A549 (cell line): ENCODE measurements around the gene DDIT4. TPM values are rescaled to one million over a fixed set of nuclear protein-coding genes. Genes with fewer than 3 reads are reported as not detected.

ENCODE experiments used
- ATAC-seq, 2 experiments: fragments of 200-7000 bp in 1 of 2; fragments of >200 bp in 1 of 2; cut with Nextera tagmentation in 1 of 2; cut with Tn5 transposase in 1 of 2; 3 replicates each; pipeline versions ENCODE4 v1.8.0 to v1.9.1; 2018 to 2020; ENCODE audit warnings: mild to moderate bottlenecking in 1 of 2, moderate library complexity in 1 of 2
- CTCF ChIA-PET: fragments of 300-600 bp; sonication (Branson Sonifier 250); formaldehyde crosslinking; extraction: SDS; loops from one replicate; lab custom pipeline; 2021; ENCODE audit warnings: antibody characterized with exemption, inconsistent platforms; lab: Yijun Ruan, JAX
- POLR2A ChIA-PET: fragments of 350-600 bp; formaldehyde crosslinking; extraction: SDS; loops from one replicate; lab custom pipeline; 2021; ENCODE audit warnings: antibody characterized with exemption, inconsistent platforms; lab: Yijun Ruan, JAX
- DNase-seq, 2 experiments: peaks; one replicate each; pipeline versions ENCODE4 v3.0.0 to v3.0.0-alpha.2; 2011 to 2016; ENCODE audit warnings: low read depth in 1 of 2, low spot score in 1 of 2
- FAIRE-seq: peaks from 2 replicates; lab custom pipeline; 2011; peaks lifted over from hg19 to GRCh38; lab: Jason Lieb, UNC
- H3K27ac ChIP-seq, 2 experiments: fragments of >200 bp; sonication (Bioruptor Twin); formaldehyde crosslinking; 3 replicates each; pipeline ENCODE4 v1.5.1; 2016 to 2017
- H3K4me1 ChIP-seq: fragments of >200 bp; sonication (Bioruptor Twin); formaldehyde crosslinking; 3 replicates; pipeline ENCODE4 v1.6.1; 2016
- H3K4me2 ChIP-seq: fragments of >200 bp; sonication (Bioruptor Twin); formaldehyde crosslinking; 3 replicates; pipeline ENCODE4 v1.6.1; 2016
- H3K4me3 ChIP-seq: fragments of >200 bp; sonication (Bioruptor Twin); formaldehyde crosslinking; 3 replicates; pipeline ENCODE4 v1.5.1; 2016
- H3K9me3 ChIP-seq: fragments of >200 bp; sonication (Bioruptor Twin); formaldehyde crosslinking; 3 replicates; pipeline ENCODE4 v1.6.1; 2016
- CBX2 ChIP-seq: fragments of 200-600 bp; sonication (generic); IDR thresholded peaks from 2 replicates; pipeline ENCODE4 v1.6.1; 2016; ENCODE audit warnings: low read depth, mild to moderate bottlenecking, borderline replicate concordance
- CHD4 ChIP-seq: fragments of 200-600 bp; sonication (generic); IDR thresholded peaks from 2 replicates; pipeline ENCODE4 v1.6.1; 2016; ENCODE audit warnings: antibody characterized with exemption, mild to moderate bottlenecking, borderline replicate concordance
- EP300 ChIP-seq, 2 experiments: fragments of >200 bp; sonication (Bioruptor Twin); formaldehyde crosslinking; IDR thresholded peaks; 2 replicates in 1 of 2; 3 replicates in 1 of 2; pipeline ENCODE4 v1.6.1; 2016 to 2017
- HDAC2 ChIP-seq: fragments of 200-600 bp; sonication (generic); IDR thresholded peaks from 2 replicates; pipeline ENCODE4 v1.6.1; 2016
- JUN ChIP-seq, 2 experiments: fragments of >200 bp; sonication (Bioruptor Twin); formaldehyde crosslinking; IDR thresholded peaks; 2 replicates in 1 of 2; 3 replicates in 1 of 2; pipeline ENCODE4 v1.6.1; 2016 to 2017
- JUNB ChIP-seq: fragments of >200 bp; sonication (Bioruptor Twin); formaldehyde crosslinking; IDR thresholded peaks from 2 replicates; pipeline ENCODE4 v1.6.1; 2016
- KDM1A ChIP-seq: fragments of 200-600 bp; sonication (generic); IDR thresholded peaks from 2 replicates; pipeline ENCODE4 v1.6.1; 2016; ENCODE audit warnings: low read depth, mild to moderate bottlenecking
- NFE2L2 ChIP-seq: fragments of 150-350 bp; conservative IDR thresholded peaks from 2 replicates; pipeline ENCODE4 v1.6.1; 2014; ENCODE audit warnings: low read length
- NPAS2 ChIP-seq: fragments of 250-450 bp; sonication (Bioruptor Pico); IDR thresholded peaks from 2 replicates; pipeline ENCODE4 v1.8.0; 2022; ENCODE audit warnings: mild to moderate bottlenecking, moderate library complexity, borderline replicate concordance
- RAD21 ChIP-seq, 2 experiments: fragments of >200 bp in 1 of 2; sonication (Bioruptor Twin) in 1 of 2; formaldehyde crosslinking in 1 of 2; IDR thresholded peaks in 1 of 2; conservative IDR thresholded peaks in 1 of 2; 2 replicates in 1 of 2; 3 replicates in 1 of 2; pipeline ENCODE4 v1.6.1; 2012 to 2018; ENCODE audit warnings: inconsistent platforms in 1 of 2
- RNF2 ChIP-seq: fragments of 200-600 bp; sonication (generic); IDR thresholded peaks from 2 replicates; pipeline ENCODE4 v1.6.1; 2016; ENCODE audit warnings: low read depth, mild to moderate bottlenecking, antibody characterized with exemption, moderate library complexity, borderline replicate concordance
- SMC3 ChIP-seq: fragments of >200 bp; sonication (Bioruptor Twin); formaldehyde crosslinking; IDR thresholded peaks from 3 replicates; pipeline ENCODE4 v1.6.1; 2018; ENCODE audit warnings: inconsistent platforms
- ZC3H11A ChIP-seq: fragments of 450-650 bp; IDR thresholded peaks from 2 replicates; pipeline ENCODE4 v1.6.1; 2014; ENCODE audit warnings: antibody characterized with exemption, mild to moderate bottlenecking
- WGBS: methylation state at CpG from one replicate; pipeline ENCODE4 v1.1.6; 2017; ENCODE audit errors: missing lambda C conversion rate; 5-methylcytosine and 5-hydroxymethylcytosine counted together
- polyA plus RNA-seq, 4 experiments: library from polyadenylated mRNA; depleted of rRNA in 3 of 4; stranded (reverse); fragments of >200 nt; fragmentation: RNase III in 1 of 4; extraction: RNeasy Plus Mini Kit Qiagen cat#74134 plus additional on column Dnase treatment in 1 of 4; gene quantifications; 2 replicates in 3 of 4; 3 replicates in 1 of 4; pipeline ENCODE4 v1.2.3, GENCODE V29; 2011 to 2017
- TF ChIP-seq, protein P1 (sequence below): fragments of >200 bp; sonication (Bioruptor Twin); formaldehyde crosslinking; IDR thresholded peaks from 3 replicates; pipeline ENCODE4 v1.5.1; 2016
- TF ChIP-seq, protein P2 (sequence below): IDR thresholded peaks from 2 replicates; pipeline ENCODE4 v1.6.1; 2012
- TF ChIP-seq, protein P3 (sequence below): fragments of 250-450 bp; sonication (Bioruptor Pico); IDR thresholded peaks from 2 replicates; pipeline ENCODE4 v1.5.0; 2021; ENCODE audit warnings: mild to moderate bottlenecking, moderate library complexity, borderline replicate concordance

The DDIT4 gene
- polyA plus RNA-seq, 2 of the 4 experiments (the other 2 are of a cell fraction), result 239 to 392 TPM

DNA sequence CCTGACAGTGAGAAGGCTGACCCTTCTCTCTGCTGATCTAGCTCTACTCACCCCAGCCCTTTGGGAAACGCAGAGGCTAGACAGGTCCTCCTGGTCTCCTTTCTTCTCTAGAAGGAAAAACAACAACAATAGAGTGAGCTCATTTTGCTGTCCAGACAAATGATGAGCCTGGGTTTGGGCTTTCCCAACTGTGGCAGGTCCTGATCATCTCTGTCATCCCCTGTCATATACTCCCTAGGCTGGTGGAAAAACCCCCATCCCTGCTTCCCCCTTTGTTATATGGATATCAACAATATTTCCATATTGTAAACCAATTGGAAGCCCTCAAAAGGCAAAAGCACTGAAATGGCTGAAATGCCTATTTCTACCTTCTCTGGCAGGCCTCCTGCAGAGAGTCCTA, 9.2 kb upstream of the DDIT4 start:
- TF ChIP-seq, protein P1, sequence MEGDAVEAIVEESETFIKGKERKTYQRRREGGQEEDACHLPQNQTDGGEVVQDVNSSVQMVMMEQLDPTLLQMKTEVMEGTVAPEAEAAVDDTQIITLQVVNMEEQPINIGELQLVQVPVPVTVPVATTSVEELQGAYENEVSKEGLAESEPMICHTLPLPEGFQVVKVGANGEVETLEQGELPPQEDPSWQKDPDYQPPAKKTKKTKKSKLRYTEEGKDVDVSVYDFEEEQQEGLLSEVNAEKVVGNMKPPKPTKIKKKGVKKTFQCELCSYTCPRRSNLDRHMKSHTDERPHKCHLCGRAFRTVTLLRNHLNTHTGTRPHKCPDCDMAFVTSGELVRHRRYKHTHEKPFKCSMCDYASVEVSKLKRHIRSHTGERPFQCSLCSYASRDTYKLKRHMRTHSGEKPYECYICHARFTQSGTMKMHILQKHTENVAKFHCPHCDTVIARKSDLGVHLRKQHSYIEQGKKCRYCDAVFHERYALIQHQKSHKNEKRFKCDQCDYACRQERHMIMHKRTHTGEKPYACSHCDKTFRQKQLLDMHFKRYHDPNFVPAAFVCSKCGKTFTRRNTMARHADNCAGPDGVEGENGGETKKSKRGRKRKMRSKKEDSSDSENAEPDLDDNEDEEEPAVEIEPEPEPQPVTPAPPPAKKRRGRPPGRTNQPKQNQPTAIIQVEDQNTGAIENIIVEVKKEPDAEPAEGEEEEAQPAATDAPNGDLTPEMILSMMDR, result no peak
- ATAC-seq, result no peak
- no peak for FAIRE-seq
- Histone ChIP-seq H3K27ac (peak overlapping the region; percentile 99 to 100), H3K9me3 (no peaks in the 10 kb centered on the region), H3K4me3 (no peak overlapping the region), H3K4me2 (peak overlapping the region; percentile 37; the same call in 1 of the 3 replicates), H3K4me1 (peaks cover 61% of the 10 kb centered on the region)
- 89% methylated on average over 1 of the region's 1 CpG for WGBS
- POLR2A ChIA-PET, result interaction anchor here (1.1 to 3.0 kb wide), 4 partner anchors 8 to 57 kb away, joined by 4 to 36 read pairs (median 6); partner anchors contain the start of gene DDIT4
- DNase-seq, result no peak
- CTCF ChIA-PET, result interaction anchor here (0.7 to 1.8 kb wide), 9 partner anchors 8 to 950 kb away, joined by 3 to 6 read pairs (median 3); no protein-coding TSS in a partner anchor

DNA sequence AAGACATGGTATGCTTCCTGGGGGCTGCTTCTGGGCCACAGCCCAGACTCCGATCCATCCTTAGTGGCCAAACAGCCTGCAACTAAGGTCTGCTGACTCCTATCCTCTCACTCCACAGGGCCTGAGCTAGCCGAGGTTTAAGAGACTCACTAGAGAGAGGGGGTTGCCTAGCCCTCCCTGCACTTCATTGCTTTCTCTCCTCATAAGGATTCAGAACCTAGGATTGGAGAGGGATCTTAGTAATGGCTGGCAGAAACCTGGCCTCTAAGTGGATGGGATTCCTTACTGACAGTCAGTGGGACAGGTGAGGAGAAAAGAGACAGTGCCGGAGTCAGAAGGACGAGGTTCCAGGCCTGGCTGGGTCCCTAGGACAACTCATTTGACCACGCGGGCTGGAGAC, 8.2 kb upstream of the DDIT4 start:
- FAIRE-seq (no peak), ATAC-seq (no peak), DNase-seq (no peak)
- WGBS, result 86% methylated on average over 6 of the region's 6 CpGs
- TF ChIP-seq NFE2L2 (no peak), RNF2 (no peak), EP300 (IDR thresholded peaks at IDR 0.05) (no peak), RAD21 (conservative IDR thresholded peaks at IDR 0.05 in 1 of 2, IDR thresholded peaks at IDR 0.05 in 1 of 2) (no peak)
- TF ChIP-seq, protein P2, sequence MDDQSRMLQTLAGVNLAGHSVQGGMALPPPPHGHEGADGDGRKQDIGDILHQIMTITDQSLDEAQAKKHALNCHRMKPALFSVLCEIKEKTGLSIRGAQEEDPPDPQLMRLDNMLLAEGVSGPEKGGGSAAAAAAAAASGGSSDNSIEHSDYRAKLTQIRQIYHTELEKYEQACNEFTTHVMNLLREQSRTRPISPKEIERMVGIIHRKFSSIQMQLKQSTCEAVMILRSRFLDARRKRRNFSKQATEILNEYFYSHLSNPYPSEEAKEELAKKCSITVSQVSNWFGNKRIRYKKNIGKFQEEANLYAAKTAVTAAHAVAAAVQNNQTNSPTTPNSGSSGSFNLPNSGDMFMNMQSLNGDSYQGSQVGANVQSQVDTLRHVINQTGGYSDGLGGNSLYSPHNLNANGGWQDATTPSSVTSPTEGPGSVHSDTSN, result no peak
- Histone ChIP-seq H3K27ac (peak overlapping the region; percentile 99 to 100), H3K9me3 (no peaks in the 10 kb centered on the region), H3K4me1 (peaks cover 58% of the 10 kb centered on the region), H3K4me2 (no peak overlapping the region), H3K4me3 (no peak overlapping the region)
- CTCF ChIA-PET, result interaction anchor here (1.1 to 1.7 kb wide), 2 partner anchors 9 to 951 kb away, joined by 3 to 8 read pairs; no protein-coding TSS in a partner anchor
- POLR2A ChIA-PET, result interaction anchor here (3.0 kb wide), 1 partner anchor 7 kb away, joined by 36 read pairs; the partner anchor contains the start of gene DDIT4

DNA sequence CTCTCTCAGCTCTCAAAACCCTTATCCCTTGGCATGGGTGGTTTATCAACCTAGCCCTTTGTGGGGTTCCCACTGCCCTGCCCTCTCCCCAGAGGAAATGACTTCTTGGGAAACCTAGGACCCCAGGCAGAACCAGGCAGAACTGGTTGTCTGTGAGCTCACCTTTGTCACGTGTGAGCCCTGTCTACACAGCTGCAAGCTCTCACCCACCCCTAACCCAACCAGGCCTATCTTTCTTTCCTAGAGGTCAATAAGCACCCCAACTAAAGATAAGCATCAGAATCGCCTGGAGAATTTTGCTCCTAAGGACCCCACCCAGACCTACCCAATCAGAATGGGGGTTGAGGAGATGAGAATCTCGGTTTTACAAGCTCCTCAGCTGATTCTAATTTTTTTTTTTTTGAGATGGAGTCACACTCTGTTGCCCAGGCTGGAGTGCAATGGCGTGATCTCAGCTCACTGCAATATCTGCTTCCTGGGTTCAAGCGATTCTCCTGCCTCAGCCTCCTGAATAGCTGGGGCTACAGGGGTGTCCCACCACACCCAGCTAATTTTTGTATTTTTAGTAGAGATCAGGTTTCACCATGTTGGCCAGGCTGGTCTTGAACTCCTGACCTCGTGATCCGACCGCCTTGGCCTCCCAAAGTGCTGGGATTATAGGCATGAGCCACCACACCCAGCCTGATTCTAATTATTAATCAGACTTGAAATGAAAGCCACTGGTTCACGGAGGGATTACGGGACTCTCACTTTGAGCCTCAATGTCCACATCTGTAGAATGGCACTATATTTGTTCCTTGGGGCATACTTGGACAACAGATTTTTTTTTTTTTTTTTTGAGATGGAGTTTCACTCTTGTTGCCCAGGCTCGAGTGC, 7.5 kb upstream of the DDIT4 start:
- POLR2A ChIA-PET, result interaction anchor here (3.0 kb wide), 1 partner anchor 7 kb away, joined by 36 read pairs; the partner anchor contains the start of gene DDIT4

DNA sequence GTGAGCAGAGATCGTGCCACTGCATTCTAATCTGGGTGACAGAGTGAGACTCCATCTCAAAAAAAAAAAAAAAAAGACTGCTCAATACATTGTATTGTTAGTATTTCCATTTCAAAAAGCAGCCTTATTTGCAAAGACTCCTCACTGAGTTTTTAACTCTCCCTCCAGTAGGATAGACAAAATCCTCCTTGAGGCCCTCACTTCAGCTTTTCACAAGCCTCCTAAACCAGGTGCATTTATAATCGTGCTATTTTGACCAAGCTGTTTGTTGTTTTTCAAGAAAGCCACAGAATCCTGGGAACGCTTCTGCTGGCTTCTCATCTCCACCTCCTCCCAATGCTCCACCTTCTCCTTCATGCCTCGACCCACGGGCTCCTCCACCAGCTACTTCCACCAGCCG, 6.3 kb upstream of the DDIT4 start:
- 80% methylated on average over 6 of the region's 6 CpGs for WGBS
- no peak for ATAC-seq
- POLR2A ChIA-PET, result no interaction called here
- H3K27ac ChIP-seq, result peak overlapping the region; percentile 97 to 100; a peak in 5 of 6 replicates
- DNase-seq, result no peak
- no peak overlapping the region for H3K4me2 ChIP-seq
- no peaks in the 10 kb centered on the region for H3K9me3 ChIP-seq
- peaks cover 62% of the 10 kb centered on the region for H3K4me1 ChIP-seq
- CTCF ChIA-PET, result interaction anchor here (0.7 to 1.6 kb wide), 4 partner anchors 9 to 219 kb away, joined by 3 to 5 read pairs (median 4); no protein-coding TSS in a partner anchor
- FAIRE-seq, result no peak
- no peak overlapping the region for H3K4me3 ChIP-seq
- no peak for TF ChIP-seq NPAS2 (CRISPR knock-in tag)
- TF ChIP-seq SMC3, result no peak
- TF ChIP-seq JUN (IDR thresholded peaks at IDR 0.05), result no peak
- TF ChIP-seq, protein P3, sequence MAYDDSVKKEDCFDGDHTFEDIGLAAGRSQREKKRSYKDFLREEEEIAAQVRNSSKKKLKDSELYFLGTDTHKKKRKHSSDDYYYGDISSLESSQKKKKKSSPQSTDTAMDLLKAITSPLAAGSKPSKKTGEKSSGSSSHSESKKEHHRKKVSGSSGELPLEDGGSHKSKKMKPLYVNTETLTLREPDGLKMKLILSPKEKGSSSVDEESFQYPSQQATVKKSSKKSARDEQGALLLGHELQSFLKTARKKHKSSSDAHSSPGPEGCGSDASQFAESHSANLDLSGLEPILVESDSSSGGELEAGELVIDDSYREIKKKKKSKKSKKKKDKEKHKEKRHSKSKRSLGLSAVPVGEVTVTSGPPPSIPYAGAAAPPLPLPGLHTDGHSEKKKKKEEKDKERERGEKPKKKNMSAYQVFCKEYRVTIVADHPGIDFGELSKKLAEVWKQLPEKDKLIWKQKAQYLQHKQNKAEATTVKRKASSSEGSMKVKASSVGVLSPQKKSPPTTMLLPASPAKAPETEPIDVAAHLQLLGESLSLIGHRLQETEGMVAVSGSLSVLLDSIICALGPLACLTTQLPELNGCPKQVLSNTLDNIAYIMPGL, result no peak
- TF ChIP-seq RNF2, result no peak
- no peak for TF ChIP-seq JUNB
- TF ChIP-seq CBX2, result no peak

More for the DNA sequence above, 7.5 kb upstream of the DDIT4 start:
- Histone ChIP-seq H3K4me3 (no peak overlapping the region), H3K4me1 (peaks cover 62% of the 10 kb centered on the region), H3K27ac (peak overlapping the region; percentile 99 to 100), H3K9me3 (no peaks in the 10 kb centered on the region), H3K4me2 (no peak overlapping the region)
- DNase-seq (no peak), ATAC-seq (no peak), FAIRE-seq (no peak)
- TF ChIP-seq CHD4 (peak; percentile 71; the same call in 1 of the 2 replicates), KDM1A (peak; percentile 92), ZC3H11A (no peak), HDAC2 (peak; percentile 61; the same call in 1 of the 2 replicates)
- WGBS, result 89% methylated on average over 11 of the region's 11 CpGs
- CTCF ChIA-PET, result interaction anchor here (1.1 to 1.7 kb wide), 3 partner anchors 9 to 951 kb away, joined by 3 to 8 read pairs (median 5); no protein-coding TSS in a partner anchor
